Measurements from ENCODE around the gene CLC. TPM values are rescaled to one million over a fixed set of nuclear protein-coding genes. Genes with fewer than 3 reads are reported as not detected.
"Not testable (repeated sequence)": the region's sequence is repeated elsewhere in the genome, so short reads cannot be mapped to it uniquely, and the experiment has no call there.

The CLC gene
- total RNA-seq, 2 donors from 2014 or later = not detected

DNA sequence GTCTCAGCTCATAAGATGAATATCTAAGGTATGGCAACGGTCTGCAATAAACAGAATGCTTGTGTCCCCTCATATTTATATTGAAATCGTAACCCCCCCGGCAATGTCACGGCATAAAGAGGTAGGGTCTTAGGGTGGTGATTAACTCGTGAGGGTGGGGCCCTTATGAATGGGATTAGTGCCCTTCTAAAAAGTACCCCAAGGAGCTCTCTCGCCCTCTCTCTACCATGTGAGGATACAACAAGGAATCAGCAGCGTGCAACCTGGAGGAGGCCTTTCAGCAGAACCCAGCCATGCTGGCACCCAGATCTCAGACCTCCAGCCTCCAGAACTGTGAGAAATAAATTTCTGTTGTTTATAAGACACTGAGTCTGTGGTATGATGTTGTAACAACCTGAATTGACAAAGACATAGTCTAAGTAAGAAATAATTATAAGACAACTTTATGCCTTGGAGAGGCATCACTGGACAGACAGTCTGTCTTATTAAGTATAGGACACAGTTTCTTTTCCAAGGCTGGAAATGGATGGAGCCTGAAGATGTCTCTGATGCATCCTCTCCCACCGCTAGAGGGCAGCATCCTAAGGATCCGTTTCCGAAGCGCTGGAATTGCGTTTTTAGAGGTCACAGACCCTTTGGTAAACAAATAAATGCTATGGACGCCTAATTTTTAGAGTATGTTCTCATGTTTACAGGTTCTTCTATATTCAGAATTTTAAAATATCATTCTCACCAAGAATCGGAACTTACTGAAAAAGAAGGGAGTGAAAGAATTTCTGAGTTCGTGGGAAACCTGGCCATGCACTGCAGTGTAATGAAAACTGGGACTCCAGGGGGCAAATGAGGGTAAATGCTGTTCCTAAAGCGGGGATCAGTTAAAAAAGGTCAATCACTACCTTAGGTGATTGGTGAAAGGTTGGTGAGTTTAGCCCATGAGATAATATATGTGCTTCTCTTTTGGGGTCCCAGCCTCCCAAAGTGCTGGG is 27.6 kb upstream of the CLC start:
- DNase-seq (ENCODE audit: low spot score) = no peak
- WGBS = 45% methylated on average over 16 of the region's 16 CpGs
- Histone ChIP-seq H3K9me3 (no peaks in the 10 kb centered on the region), H3K36me3 (no peaks in the 10 kb centered on the region), H3K27me3 (replicated peaks; ENCODE audit: insufficient read depth) (no peaks in the 10 kb centered on the region), H3K27ac (no peak overlapping the region), H3K4me3 (no peak overlapping the region), H3K4me1 (replicated peaks) (no peaks in the 10 kb centered on the region)
- intact Hi-C loops (cut with DNase I) = no loop called here
- no peak for TF ChIP-seq POLR2A (IDR thresholded peaks at IDR 0.05)
- TF ChIP-seq, protein P1, sequence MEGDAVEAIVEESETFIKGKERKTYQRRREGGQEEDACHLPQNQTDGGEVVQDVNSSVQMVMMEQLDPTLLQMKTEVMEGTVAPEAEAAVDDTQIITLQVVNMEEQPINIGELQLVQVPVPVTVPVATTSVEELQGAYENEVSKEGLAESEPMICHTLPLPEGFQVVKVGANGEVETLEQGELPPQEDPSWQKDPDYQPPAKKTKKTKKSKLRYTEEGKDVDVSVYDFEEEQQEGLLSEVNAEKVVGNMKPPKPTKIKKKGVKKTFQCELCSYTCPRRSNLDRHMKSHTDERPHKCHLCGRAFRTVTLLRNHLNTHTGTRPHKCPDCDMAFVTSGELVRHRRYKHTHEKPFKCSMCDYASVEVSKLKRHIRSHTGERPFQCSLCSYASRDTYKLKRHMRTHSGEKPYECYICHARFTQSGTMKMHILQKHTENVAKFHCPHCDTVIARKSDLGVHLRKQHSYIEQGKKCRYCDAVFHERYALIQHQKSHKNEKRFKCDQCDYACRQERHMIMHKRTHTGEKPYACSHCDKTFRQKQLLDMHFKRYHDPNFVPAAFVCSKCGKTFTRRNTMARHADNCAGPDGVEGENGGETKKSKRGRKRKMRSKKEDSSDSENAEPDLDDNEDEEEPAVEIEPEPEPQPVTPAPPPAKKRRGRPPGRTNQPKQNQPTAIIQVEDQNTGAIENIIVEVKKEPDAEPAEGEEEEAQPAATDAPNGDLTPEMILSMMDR (IDR thresholded peaks at IDR 0.05) = peak in 3 of 4 experiments; percentile 23 to 46 (median 36)

DNA sequence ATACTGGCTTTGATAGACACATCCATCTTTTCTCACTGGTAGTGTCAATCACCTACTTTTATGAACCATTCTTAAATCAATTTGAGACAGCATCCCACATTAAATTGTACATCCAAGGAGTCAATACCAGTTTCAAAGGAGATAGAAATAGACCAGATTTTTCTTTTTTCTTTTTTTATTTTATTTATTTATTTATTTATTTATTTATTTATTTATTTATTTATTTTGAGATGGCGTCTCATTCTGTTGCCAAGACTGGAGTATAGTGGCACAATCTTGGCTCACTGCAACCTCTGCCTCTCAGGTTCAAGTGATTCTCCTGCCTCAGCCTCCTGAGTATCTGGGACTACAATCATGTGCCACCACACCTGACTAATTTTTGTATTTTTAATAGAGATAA is 24.0 kb upstream of the CLC start:
- H3K36me3 ChIP-seq; H3K27ac ChIP-seq; H3K4me1 ChIP-seq (replicated peaks); H3K4me3 ChIP-seq; H3K27me3 ChIP-seq (replicated peaks; ENCODE audit: insufficient read depth); H3K9me3 ChIP-seq; intact Hi-C loops (cut with DNase I); DNase-seq (ENCODE audit: low spot score): not testable (repeated sequence)
- 97% methylated on average over 1 of the region's 1 CpG for WGBS

DNA sequence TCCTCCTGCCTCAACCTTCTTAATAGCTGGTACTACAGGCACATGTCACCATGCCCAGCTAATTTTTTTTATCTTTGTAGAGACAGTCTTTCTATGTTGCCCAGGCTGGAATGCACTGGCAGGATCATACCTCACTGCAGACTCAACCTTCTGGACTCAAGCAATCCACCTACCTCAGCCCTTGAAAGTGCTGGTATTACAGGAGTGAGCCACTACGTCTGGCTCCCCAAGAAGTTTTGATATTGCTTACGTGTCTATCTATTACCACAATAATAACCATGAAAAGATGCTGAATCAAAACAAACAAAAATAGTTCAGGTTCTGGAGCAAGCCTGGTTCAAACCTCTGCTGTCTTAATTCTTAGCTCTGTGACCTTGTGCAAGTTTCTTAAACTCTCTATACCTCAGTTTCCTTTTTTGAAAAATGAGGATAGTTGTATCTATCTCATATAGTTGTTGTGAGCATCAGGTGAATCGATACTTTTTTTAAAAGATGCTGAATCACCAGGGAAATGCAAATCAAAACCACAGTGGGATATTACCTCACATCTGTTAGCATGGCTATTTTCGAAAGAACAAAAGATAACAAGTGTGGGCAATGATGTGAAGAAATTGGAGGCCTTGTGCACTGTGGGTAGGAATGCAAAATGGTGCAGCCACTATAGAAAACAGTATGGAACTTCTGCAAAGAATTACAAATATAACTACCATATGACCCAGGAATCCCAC is 21.8 kb upstream of the CLC start:
- TF ChIP-seq POLR2AphosphoS5 (IDR thresholded peaks at IDR 0.05) (no peak), POLR2A (IDR thresholded peaks at IDR 0.05) (no peak)
- TF ChIP-seq, protein P1 (IDR thresholded peaks at IDR 0.05) = no peak
- H3K4me1 ChIP-seq (replicated peaks) = no peaks in the 10 kb centered on the region
- H3K9me3 ChIP-seq = no peaks in the 10 kb centered on the region
- no peaks in the 10 kb centered on the region for H3K36me3 ChIP-seq
- no peak overlapping the region for H3K27ac ChIP-seq
- intact Hi-C loops (cut with DNase I) = no loop called here
- no peak for DNase-seq (ENCODE audit: low spot score)
- H3K4me3 ChIP-seq = no peak overlapping the region
- 74% methylated on average over 4 of the region's 4 CpGs for WGBS
- peaks cover 2% of the 10 kb centered on the region for H3K27me3 ChIP-seq (replicated peaks; ENCODE audit: insufficient read depth)

DNA sequence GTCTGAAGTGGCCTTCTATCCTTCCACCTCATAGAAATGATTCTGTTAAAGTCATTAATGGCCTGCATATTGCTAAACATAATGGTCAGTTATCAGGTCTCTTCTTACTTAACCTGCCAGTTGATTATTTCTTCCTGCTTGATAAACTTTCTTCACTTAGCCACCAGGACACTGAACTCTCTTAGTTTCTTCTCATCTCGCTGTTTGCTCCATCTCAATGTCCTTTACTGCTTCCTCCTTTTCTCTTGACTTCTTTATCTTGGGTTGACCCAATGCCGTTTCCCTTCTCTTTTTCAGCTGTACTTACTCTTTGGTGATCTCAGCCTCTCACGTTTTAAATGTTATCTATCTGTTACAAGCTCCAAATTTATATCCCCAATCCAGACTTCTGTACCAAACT is 17.1 kb upstream of the CLC start:
- TF ChIP-seq POLR2A (IDR thresholded peaks at IDR 0.05) = no peak
- no peak for TF ChIP-seq POLR2AphosphoS5 (IDR thresholded peaks at IDR 0.05)
- TF ChIP-seq, protein P1 (IDR thresholded peaks at IDR 0.05) = no peak
- no peaks in the 10 kb centered on the region for H3K36me3 ChIP-seq
- H3K9me3 ChIP-seq = no peaks in the 10 kb centered on the region
- no peaks in the 10 kb centered on the region for H3K4me1 ChIP-seq (replicated peaks)
- H3K4me3 ChIP-seq = no peak overlapping the region
- peaks cover 2% of the 10 kb centered on the region for H3K27me3 ChIP-seq (replicated peaks; ENCODE audit: insufficient read depth)
- 56% methylated on average over 3 of the region's 3 CpGs for WGBS
- no peak overlapping the region for H3K27ac ChIP-seq
- DNase-seq (ENCODE audit: low spot score) = no peak
- intact Hi-C loops (cut with DNase I) = no loop called here

DNA sequence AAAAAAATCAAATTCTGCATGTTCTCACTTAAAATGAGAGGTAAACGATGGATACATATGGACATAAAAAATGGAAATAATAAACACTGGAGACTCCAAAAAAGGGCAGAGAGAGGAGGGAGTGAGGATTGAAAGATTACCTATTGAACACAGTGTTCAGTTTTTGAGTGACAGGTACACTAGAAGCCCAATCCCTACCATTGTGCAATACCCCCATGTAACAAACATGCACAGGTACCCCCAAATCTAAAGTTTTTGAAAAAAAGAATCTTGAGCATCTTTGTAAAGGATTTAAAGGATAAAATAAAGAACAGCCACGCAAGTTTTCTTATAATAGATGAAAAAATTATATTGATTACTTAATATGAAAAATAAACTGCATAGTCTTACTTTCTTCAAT is 16.7 kb upstream of the CLC start:
- no peaks in the 10 kb centered on the region for H3K4me1 ChIP-seq (replicated peaks)
- H3K4me3 ChIP-seq = no peak overlapping the region
- no peak overlapping the region for H3K27ac ChIP-seq
- TF ChIP-seq POLR2AphosphoS5 (IDR thresholded peaks at IDR 0.05) = no peak
- no peak for TF ChIP-seq POLR2A (IDR thresholded peaks at IDR 0.05)
- TF ChIP-seq, protein P1 (IDR thresholded peaks at IDR 0.05) = no peak
- peaks cover 2% of the 10 kb centered on the region for H3K27me3 ChIP-seq (replicated peaks; ENCODE audit: insufficient read depth)
- WGBS = 87% methylated on average over 2 of the region's 2 CpGs
- no peaks in the 10 kb centered on the region for H3K9me3 ChIP-seq
- H3K36me3 ChIP-seq = no peaks in the 10 kb centered on the region
- intact Hi-C loops (cut with DNase I) = no loop called here
- no peak for DNase-seq (ENCODE audit: low spot score)

Measured in prostate gland (tissue), 2 donors.